Measurements from ENCODE around the gene ZFHX2.
"Not testable (repeated sequence)": the region's sequence is repeated elsewhere in the genome, so short reads cannot be mapped to it uniquely, and the experiment has no call there.

The ZFHX2 gene

DNA sequence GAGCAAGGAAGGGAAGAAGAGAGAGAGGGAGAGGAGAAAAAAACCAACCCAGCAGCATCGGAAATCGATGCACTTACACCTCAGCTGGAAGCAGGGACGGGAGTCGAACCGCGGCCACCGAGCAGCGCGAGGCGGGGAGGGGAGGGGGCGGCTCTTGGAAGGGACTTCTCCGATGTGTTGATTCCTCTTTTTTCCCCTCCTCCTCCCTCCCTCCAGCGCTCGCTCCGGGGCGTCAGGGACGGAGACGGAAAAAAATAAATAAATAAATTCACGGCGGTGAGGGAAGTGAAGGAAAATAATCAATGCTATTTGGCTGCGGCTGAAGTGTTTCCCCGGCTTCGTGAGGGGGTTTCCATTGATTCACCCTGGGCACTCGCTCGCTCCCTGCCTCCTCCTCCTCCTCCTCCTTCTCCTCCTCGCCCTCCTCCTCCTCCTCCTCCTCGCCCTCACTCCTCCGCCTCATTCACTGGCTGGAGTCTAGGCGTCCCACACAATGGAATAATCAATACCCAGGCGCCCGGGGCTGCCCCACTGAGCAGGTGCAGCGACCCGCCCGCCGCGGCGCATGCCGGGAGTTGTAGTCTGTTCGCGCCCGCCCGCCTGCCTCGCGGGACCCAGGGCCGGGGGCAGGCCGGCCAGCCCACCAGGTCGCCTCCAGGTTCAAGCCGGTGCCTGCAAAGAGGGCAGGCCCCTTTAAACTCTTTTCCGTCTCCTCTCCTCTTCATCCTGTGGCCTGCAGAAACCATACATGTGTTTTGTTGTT lies at the start of gene ZFHX2:
TSS of gene ZFHX2 (minus strand) at position 500 of the 763 bp plus-strand sequence. CDS start 16,440 bp downstream, outside the sequence.
- DNase-seq: peak in 1 of 2 experiments; percentile 55

DNA sequence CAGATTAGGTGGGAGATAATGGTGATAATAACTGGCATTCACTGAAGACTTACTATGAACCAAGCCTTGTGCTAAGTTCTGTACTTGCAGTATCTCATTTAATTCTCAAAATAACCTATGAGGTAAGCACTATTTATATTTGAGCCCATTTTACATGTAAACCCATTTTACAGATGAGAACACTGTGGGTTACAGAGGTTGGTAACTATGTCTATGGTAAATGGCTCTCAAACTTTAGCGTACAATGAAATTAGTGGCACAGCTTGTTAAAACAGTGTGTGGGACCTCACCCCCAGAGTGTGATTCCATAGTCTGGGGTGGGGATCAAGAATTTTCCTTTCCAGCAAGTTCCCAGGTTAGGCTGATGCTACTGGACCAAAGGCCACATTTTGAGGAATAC lies 49.2 kb upstream of the ZFHX2 start:
- no peak for DNase-seq

- no peak for DNase-seq
Observed at GRCh38 chr14:23600322-23600707, 48.8 kb upstream of the ZFHX2 start.

GRCh38 chr14:23594191-23594590 lies 42.6 kb upstream of the ZFHX2 start:
- not testable (repeated sequence) for DNase-seq

- DNase-seq: no peak
Observed at GRCh38 chr14:23590198-23590597, 38.6 kb upstream of the ZFHX2 start.

- no peak for DNase-seq
Observed at GRCh38 chr14:23589606-23590005, 38.0 kb upstream of the ZFHX2 start.

DNA sequence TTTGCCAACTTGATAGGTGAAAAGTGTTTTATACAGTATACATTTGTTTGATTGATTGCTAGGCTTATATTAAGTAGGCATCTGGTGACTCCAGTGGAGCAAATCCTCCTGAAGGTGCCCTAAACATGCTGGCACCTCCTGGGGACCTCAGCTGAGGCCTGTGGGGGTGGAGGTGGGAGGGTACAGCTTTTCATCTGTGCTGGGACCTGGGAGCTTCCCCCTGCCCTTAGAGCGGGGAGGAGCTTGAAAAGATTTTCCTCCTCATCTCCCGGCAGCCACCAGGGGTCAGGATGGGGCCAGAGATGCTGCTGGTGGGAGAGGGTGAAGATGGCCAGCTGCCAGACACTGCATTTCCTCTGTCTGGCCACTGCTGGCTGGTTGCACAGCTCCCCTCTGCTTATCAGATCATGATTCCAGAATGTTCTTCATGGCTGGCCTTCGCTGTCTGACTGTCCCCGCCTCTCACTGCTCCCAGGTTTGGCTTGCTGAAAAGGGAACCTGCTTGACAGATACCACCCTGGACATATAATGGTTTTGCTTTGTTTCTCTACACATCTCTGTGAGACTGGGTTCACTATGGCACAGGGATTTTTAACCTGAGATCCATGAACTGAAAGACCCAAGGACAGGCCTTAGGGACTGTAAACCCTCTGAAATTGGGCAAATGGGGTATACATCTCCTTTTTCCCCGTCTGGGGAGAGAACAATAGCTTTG lies 37.5 kb upstream of the ZFHX2 start:
- DNase-seq: peak; percentile 33 to 74

DNA sequence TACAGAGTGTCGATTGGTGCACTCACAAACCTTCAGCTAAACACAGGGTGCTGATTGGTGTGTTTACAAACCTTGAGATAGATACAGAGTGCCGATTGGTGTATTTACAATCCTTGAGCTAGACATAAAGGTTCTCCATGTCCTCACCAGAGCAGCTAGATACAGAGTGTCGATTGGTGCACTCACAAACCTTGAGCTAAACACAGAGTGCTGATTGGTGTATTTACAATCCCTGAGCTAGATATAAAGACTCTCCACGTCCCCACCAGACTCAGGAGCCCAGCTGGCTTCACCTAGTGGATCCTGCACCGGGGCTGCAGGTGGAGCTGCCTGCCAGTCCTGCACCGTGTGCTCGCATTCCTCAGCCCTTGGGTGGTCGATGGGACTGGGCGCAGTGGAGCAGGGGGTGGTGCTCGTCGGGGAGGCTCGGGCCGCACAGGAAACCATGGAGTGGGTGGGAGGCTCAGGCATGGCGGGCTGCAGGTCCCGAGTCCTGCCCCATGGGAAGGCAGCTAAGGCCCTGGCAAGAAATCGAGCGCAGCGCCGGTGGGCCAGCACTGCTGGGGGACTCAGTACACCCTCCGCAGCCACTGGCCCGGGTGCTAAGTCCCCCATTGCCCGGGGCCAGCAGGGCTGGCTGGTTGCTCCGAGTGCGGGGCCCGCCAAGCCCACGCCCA lies 33.1 kb upstream of the ZFHX2 start:
- DNase-seq: not testable (repeated sequence)

GRCh38 chr14:23583761-23584526 lies 32.4 kb upstream of the ZFHX2 start:
- not testable (repeated sequence) for DNase-seq

GRCh38 chr14:23582906-23583760 lies 31.6 kb upstream of the ZFHX2 start:
- peak in 1 of 2 experiments; percentile 3 for DNase-seq

DNA sequence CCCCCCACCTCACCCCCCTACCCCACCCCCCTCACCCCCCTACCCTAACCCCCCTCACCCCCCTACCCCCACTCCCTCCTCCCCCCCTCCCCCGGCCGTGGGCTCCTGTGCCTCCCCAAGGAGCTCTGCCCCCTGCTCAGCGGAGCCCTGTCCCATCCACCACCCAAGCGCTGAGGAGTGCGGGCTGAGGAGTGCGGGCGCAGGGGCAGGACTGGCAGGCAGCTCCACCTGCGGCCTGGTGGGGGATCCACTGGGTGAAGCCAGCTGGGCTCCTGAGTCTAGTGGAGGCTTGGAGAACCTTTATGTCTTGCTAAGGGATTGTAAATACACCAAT lies 29.4 kb upstream of the ZFHX2 start:
- no peak for DNase-seq

- DNase-seq: no peak
Observed at GRCh38 chr14:23580152-23580926, 28.8 kb upstream of the ZFHX2 start.

GRCh38 chr14:23579739-23580138 lies 28.2 kb upstream of the ZFHX2 start:
- no peak for DNase-seq

DNA sequence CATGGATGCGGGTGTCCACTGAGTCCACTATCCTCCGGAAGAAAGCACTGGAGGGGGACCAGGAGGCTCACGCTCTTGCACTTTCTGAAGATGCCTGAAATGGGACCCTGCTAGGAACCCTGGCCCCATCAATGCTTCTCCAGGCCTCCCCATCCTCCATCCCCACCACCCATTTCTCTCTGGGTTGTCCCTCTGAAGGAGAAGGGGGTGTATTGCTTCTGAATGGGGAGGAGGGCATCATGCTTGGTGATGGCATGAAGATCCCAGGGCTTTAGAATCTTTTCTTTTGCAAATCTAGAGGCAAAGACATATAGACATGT lies 27.7 kb upstream of the ZFHX2 start:
- DNase-seq: no peak

DNA sequence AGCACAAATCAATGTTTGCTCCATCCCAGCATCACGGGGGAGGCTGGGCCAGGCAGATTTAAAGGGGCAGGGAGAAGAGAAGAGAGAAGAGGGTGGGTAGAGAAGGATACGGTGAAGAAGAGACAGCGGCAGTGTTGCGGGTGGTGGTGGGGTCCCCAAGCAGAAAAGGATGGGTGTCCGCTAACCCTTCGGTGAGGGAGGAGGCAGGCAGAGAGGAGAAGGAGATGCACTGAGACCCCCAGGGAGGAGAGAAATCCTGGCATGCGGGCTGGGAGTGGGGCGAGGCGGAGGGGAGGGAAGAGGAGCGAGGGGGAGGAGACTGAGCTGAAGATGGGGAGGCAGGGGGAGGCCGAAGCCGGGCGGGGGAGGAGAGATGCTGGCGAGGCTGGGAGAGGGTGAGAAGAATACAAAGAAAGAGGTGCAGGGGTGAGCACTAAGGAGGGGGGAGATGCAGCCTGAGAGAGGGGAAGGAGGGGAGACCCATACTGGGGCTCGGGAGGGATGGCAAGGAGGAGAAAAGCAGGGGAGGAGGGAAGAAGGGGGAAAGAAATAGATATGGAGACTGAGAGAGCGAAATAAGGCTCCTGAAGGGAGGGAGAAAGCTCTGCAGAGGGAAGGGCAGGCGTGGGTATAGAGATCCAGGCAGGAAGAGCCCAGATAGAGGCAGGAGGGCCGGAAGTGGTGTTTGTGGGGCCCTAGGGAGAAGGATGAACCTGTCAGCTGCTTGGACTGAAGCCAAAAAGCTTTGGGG lies 27.2 kb upstream of the ZFHX2 start, which contains the start of gene JPH4:
TSS of gene JPH4 (minus strand) at position 231 of the 751 bp plus-strand sequence. CDS start 1,337 bp downstream, outside the sequence.
- peak; percentile 73 to 80 for DNase-seq

GRCh38 chr14:23577710-23578392 lies 26.3 kb upstream of the ZFHX2 start:
- peak in 1 of 2 experiments; percentile 8 for DNase-seq

- no peak for DNase-seq
Observed at GRCh38 chr14:23577004-23577681, 25.6 kb upstream of the ZFHX2 start.

- peak in 1 of 2 experiments; percentile 23 for DNase-seq
Observed at GRCh38 chr14:23573384-23574015, 21.9 kb upstream of the ZFHX2 start.

DNA sequence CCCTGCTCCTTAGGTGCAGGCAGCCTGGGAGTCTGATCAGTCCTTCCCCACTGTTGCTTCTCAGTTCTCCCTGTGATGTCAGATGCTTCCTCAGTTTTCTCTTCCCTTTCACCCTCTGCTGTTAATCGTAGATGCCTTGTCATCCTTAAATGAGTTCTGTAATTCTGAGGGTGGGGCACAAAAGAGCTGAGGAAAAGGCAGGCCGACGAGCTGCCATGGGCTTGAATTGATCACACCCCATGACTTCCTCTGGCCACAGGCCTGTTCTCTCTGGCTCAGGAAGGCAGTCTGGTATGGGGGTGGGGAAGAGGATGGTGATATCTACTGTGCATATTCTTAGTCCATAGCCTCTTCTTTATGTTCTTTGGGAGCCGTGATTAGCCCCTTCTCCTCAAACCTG lies 21.3 kb upstream of the ZFHX2 start:
- no peak for DNase-seq
